ENCODE measurements around the gene RBMS1.

Gene RBMS1

DNA sequence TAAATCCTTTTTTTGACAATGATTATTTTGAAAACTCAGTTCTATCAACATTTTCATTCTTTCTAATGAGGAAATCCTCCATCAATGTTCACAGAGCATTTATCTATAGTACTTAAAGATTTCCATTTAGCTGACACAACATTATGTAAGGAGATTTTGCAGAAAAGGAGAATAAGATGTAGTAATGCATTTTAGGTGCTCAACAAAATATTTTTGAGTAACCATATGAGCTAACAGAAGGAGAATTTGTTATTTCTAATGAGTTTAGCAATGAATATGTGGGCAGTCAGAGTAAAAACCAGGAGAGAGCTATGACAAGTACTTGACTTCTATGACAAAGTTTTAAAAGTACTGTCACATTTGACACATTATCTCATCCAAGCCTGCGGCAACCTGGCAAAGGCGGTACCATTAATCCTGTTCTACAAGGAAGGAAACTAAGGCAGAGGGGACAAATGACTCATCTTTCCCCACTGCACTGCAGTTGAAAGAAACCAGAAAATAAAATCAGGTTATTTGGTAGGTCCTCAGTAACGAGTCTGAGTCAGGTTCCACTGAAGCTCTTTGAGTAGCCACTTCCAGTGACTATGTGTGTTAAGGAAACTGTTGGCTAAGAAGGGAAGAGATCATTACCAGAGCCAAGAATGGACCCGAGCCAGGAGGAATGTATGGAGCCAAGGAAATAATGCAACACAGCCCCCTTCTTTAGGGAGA, 159.4 kb downstream of the RBMS1 start:
- in situ Hi-C loops (cut with HindIII; ENCODE audit: low pct_ligation_motif_present, low pct_unique_long_range_greater_than_20kb, low sequenced_read_pairs): no loop called here
- DNase-seq: no peak

DNA sequence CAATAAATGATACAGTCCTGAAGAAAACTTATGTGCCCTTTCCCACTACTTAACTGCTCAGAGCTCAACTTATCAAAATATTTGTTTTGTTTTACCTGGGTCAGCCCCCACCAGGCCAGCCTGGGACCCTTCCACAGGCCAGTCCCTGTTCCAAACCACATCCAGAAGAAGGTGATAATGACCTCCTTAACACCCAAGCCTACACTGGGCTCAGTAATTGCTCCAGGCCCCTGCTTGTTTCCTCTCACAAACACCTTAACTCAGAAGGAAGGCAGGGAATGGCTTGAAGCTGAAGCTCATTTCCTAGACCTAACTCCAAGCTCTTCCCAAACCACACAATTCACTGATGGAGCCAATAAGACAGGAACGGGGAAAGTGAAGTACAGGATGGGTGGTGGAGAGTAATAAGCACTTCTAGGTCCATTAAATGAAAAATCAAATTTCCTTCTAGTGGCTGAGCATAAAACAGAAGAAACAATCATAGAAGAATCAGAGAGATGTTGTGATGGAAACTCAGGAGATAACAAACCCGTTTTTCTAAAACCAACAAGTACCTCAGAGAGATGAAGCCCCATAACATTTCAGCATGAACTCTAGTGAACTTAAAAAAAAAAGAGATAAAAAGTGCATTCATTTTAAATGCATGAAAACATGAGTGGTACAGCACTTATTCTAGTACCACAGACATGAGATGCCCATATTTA, 160.1 kb downstream of the RBMS1 start:
- in situ Hi-C loops (cut with HindIII; ENCODE audit: low pct_ligation_motif_present, low pct_unique_long_range_greater_than_20kb, low sequenced_read_pairs): no loop called here
- DNase-seq: no peak

DNA sequence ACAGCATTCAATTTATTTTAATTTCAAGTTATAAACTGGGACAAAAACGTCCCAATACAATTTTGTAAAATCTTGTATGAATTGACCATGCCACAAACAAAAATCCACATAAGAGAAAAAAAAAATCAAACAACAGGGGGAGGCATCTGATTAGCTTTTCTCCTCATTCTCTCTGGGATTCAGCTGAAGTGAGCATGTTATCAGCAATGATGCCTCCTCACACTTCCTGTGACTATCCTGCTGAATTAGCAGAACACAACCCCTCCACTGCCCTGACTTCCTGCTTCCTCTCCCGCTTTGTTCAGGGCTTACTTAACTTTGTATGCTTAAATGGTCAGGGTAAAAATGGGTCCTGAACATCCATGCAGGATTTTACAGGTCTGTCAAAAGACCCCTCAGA, 161.3 kb downstream of the RBMS1 start:
- in situ Hi-C loops (cut with HindIII; ENCODE audit: low pct_ligation_motif_present, low pct_unique_long_range_greater_than_20kb, low sequenced_read_pairs): no loop called here

GRCh38 chr2:160331258-160332025, 162.2 kb downstream of the RBMS1 start:
- in situ Hi-C loops (cut with HindIII; ENCODE audit: low pct_ligation_motif_present, low pct_unique_long_range_greater_than_20kb, low sequenced_read_pairs): no loop called here
- no peak for DNase-seq

More for the DNA sequence above, 161.3 kb downstream of the RBMS1 start:
- DNase-seq: peak; percentile 15

- no peak for DNase-seq
- in situ Hi-C loops (cut with HindIII; ENCODE audit: low pct_ligation_motif_present, low pct_unique_long_range_greater_than_20kb, low sequenced_read_pairs): no loop called here
Observed at GRCh38 chr2:160328811-160329527, 164.6 kb downstream of the RBMS1 start.

- DNase-seq: no peak
- in situ Hi-C loops (cut with HindIII; ENCODE audit: low pct_ligation_motif_present, low pct_unique_long_range_greater_than_20kb, low sequenced_read_pairs): no loop called here
Observed at GRCh38 chr2:160326786-160327185, 166.8 kb downstream of the RBMS1 start.

- in situ Hi-C loops (cut with HindIII; ENCODE audit: low pct_ligation_motif_present, low pct_unique_long_range_greater_than_20kb, low sequenced_read_pairs): no loop called here
- DNase-seq: no peak
Observed at GRCh38 chr2:160325418-160325817, 168.2 kb downstream of the RBMS1 start.

- DNase-seq: no peak
- in situ Hi-C loops (cut with HindIII; ENCODE audit: low pct_ligation_motif_present, low pct_unique_long_range_greater_than_20kb, low sequenced_read_pairs): no loop called here
Observed at GRCh38 chr2:160324917-160325316, 168.7 kb downstream of the RBMS1 start.

DNA sequence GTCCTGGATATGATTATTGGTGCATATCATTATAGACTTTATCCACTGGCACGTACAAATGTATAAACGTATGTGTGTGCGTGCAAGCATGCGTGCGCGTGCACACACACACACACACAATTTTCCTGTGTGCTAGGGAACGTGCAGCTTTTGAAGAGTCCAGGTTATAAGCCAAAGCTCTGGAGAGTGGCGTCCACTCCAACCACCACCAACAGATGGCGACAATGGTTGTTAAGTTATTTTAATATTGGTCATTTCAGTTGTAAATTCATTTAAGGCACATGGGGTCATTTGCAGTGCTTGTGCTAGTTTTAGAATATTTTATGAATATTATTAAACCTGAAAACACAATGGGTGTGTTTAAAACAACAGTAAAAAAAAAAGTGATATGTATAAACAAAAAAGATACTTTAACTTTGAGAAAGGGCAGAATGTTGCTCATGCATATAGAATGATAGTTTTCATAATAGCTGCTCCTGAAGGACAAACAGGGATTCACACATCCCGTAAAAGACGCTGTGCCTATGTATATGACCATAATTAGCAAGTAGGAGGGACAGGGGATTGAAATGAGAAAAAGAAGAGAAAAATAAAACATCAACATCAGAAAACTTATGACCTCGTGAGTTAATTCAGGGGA, 169.3 kb downstream of the RBMS1 start:
- in situ Hi-C loops (cut with HindIII; ENCODE audit: low pct_ligation_motif_present, low pct_unique_long_range_greater_than_20kb, low sequenced_read_pairs): no loop called here
- DNase-seq: peak; percentile 58

GRCh38 chr2:160322320-160322719, 171.3 kb downstream of the RBMS1 start:
- in situ Hi-C loops (cut with HindIII; ENCODE audit: low pct_ligation_motif_present, low pct_unique_long_range_greater_than_20kb, low sequenced_read_pairs): no loop called here
- no peak for DNase-seq

DNA sequence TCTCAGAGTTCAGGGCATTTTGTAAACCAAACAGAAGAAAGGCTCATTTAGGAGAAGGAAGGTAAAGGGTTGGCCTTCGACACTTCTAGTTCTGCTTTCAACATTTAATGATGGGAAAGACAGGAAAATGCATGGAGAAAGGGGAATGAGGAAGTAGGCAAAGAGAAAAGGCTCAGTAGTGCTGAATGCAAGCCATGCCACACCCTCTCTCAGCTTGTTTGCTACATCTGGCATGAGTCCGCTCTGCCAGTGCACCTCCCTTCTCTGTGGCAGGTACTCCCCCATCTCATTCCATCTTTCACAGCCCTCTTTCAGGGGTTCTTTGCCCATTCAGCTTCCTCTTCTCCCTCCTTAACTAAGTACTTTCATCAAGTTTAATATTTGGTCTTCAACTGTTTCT, 172.6 kb downstream of the RBMS1 start:
- DNase-seq: no peak
- in situ Hi-C loops (cut with HindIII; ENCODE audit: low pct_ligation_motif_present, low pct_unique_long_range_greater_than_20kb, low sequenced_read_pairs): no loop called here

GRCh38 chr2:160319700-160320099, 173.9 kb downstream of the RBMS1 start:
- DNase-seq: no peak
- in situ Hi-C loops (cut with HindIII; ENCODE audit: low pct_ligation_motif_present, low pct_unique_long_range_greater_than_20kb, low sequenced_read_pairs): no loop called here

- no peak for DNase-seq
- in situ Hi-C loops (cut with HindIII; ENCODE audit: low pct_ligation_motif_present, low pct_unique_long_range_greater_than_20kb, low sequenced_read_pairs): no loop called here
Observed at GRCh38 chr2:160318218-160318617, 175.4 kb downstream of the RBMS1 start.

DNA sequence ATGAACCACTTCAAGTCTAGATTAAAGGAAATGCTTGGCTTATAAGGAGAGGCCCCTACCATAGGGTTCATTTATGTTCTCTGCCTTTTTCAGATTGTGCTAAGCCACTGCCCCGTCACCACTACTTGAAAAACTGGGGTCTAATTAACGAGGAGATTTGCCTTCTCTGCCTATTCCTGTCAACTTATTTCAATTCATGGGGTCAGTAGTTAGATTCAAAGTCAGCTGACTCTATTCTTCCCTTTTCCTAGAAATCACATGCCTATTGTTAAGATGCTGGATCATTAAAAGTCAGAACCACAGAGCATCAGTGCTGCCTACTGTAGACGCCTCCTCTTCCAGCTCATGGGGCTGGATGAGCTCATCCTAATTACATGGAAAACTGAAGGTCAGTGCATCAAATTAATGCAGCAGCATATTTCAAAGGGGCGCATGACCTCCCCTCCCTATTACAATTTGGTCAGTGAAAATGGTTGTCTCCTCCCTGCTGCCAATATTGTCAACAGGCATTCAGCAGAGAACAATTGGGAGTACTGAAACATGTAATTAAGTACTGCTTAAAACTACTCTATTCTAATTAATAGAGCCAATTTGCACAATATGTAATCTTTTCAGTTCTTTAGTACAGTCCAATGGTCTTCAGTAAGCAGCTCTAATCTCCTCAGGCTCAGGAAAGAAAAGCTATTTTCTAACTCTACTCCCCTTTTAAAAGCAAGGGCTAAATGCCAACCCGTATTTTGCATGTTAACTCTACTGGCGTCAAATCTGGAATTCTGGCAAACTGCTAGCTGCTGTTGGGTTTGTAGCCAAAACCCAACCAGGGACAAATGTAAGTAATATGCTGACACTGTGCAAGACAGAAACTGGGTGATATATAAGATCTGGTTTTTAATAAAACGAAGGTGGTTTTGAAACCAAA, 176.2 kb downstream of the RBMS1 start:
- in situ Hi-C loops (cut with HindIII; ENCODE audit: low pct_ligation_motif_present, low pct_unique_long_range_greater_than_20kb, low sequenced_read_pairs): no loop called here
- DNase-seq: no peak

DNA sequence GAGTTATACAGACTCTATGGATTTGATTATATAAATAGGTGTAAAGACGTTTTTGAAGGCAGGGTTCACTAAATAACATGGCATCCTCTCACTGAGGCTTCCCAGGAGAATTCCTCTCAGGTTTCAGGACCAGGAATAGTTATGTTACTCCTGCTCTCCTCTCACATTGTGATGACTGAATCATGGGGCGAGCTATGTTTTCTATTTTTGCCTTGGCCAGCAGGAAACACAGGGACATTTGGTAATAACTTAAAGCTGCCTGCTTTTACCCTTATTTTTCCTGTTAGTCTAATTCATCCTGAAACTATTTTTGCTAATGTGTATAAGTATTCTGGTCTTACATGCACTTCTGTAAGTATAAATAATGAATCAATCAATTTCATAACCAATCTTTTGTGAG, 178.3 kb downstream of the RBMS1 start:
- in situ Hi-C loops (cut with HindIII; ENCODE audit: low pct_ligation_motif_present, low pct_unique_long_range_greater_than_20kb, low sequenced_read_pairs): no loop called here
- no peak for DNase-seq

GRCh38 chr2:160310118-160310828, 183.3 kb downstream of the RBMS1 start:
- in situ Hi-C loops (cut with HindIII; ENCODE audit: low pct_ligation_motif_present, low pct_unique_long_range_greater_than_20kb, low sequenced_read_pairs): no loop called here

GRCh38 chr2:160309585-160309984, 184.0 kb downstream of the RBMS1 start:
- DNase-seq: no peak
- in situ Hi-C loops (cut with HindIII; ENCODE audit: low pct_ligation_motif_present, low pct_unique_long_range_greater_than_20kb, low sequenced_read_pairs): no loop called here

More at GRCh38 chr2:160310118-160310828, 183.3 kb downstream of the RBMS1 start:
- DNase-seq: no peak
